Measurements from ENCODE around the gene UNC119B.

DNA sequence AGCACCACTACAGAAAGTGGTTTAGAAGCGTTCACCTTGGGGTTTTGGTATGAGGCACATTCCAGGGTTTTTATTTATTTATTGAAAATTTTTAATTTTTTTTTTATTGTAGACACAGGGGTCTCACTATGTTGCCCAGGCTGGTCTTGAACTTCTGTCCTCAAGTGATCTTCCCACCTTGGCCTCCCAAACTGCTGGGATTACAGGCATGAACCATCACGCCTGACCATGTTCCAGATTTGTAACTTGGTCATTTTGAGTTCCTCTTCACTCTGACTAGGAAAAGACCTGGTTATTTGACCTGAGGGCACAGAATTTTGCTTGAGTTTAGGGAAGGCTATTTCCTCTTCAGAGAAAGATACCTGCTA is 20.2 kb upstream of the UNC119B start:
- TF ChIP-seq, protein P1, sequence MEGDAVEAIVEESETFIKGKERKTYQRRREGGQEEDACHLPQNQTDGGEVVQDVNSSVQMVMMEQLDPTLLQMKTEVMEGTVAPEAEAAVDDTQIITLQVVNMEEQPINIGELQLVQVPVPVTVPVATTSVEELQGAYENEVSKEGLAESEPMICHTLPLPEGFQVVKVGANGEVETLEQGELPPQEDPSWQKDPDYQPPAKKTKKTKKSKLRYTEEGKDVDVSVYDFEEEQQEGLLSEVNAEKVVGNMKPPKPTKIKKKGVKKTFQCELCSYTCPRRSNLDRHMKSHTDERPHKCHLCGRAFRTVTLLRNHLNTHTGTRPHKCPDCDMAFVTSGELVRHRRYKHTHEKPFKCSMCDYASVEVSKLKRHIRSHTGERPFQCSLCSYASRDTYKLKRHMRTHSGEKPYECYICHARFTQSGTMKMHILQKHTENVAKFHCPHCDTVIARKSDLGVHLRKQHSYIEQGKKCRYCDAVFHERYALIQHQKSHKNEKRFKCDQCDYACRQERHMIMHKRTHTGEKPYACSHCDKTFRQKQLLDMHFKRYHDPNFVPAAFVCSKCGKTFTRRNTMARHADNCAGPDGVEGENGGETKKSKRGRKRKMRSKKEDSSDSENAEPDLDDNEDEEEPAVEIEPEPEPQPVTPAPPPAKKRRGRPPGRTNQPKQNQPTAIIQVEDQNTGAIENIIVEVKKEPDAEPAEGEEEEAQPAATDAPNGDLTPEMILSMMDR (conservative IDR thresholded peaks at IDR 0.05; ENCODE audit: low read depth, low read length), result no peak
- no peak for TF ChIP-seq EZH2 (IDR thresholded peaks at IDR 0.05; ENCODE audit: borderline replicate concordance, low read depth, low read length, poor library complexity, severe bottlenecking)

Measured in A673 (cell line).